DND-41 (cell line): Measurements from ENCODE around the gene GPR160.

ENCODE experiments used
- ATAC-seq: fragments of 200-7000 bp; cut with Tn5 transposase; 3 replicates; pipeline ENCODE4 v1.9.1; 2021; ENCODE audit warnings: low read depth; ENCODE audit not compliant: insufficient read depth
- DNase-seq: peaks from one replicate; pipeline ENCODE4 v3.0.0-alpha.2; 2020
- H2AFZ ChIP-seq: 2 replicates; pipeline ENCODE4 v1.6.0; 2012; ENCODE audit warnings: low read depth, low read length
- H3K27ac ChIP-seq: 2 replicates; pipeline ENCODE4 v1.5.1; 2012; ENCODE audit warnings: low read length, inconsistent platforms
- H3K27me3 ChIP-seq: fragments of 200-600 bp; sonication (generic); 2 replicates; pipeline ENCODE4 v1.6.0; 2012; ENCODE audit warnings: low read length, mild to moderate bottlenecking, inconsistent platforms; ENCODE audit not compliant: insufficient read depth, poor library complexity
- H3K36me3 ChIP-seq: 2 replicates; pipeline ENCODE4 v1.5.1; 2012; ENCODE audit warnings: low read length, inconsistent platforms; ENCODE audit not compliant: insufficient read depth
- H3K4me1 ChIP-seq: 2 replicates; pipeline ENCODE4 v1.5.1; 2012; ENCODE audit warnings: mild to moderate bottlenecking, low read length; ENCODE audit not compliant: insufficient read depth
- H3K4me2 ChIP-seq: 2 replicates; pipeline ENCODE4 v1.6.0; 2012; ENCODE audit warnings: mild to moderate bottlenecking, moderate library complexity, low read length, inconsistent platforms; ENCODE audit not compliant: insufficient read depth
- H3K4me3 ChIP-seq, 2 experiments: fragments of 200-600 bp in 1 of 2; shearing (Covaris generic) in 1 of 2; 2 replicates each; pipeline ENCODE4 v1.5.1; 2012 to 2016; ENCODE audit warnings: inconsistent platforms in 2 of 2, low read length in 2 of 2, mild to moderate bottlenecking in 2 of 2, low read depth in 1 of 2, moderate library complexity in 1 of 2
- H3K79me2 ChIP-seq: 2 replicates; pipeline ENCODE4 v1.6.0; 2012; ENCODE audit warnings: low read length, inconsistent platforms; ENCODE audit not compliant: insufficient read depth
- H3K9ac ChIP-seq: 2 replicates; pipeline ENCODE4 v1.6.0; 2012; ENCODE audit warnings: low read depth, mild to moderate bottlenecking, inconsistent platforms, low read length, moderate library complexity
- H3K9me3 ChIP-seq: 2 replicates; pipeline ENCODE4 v1.5.1; 2012; ENCODE audit warnings: low read length, moderate library complexity, mild to moderate bottlenecking, inconsistent platforms; ENCODE audit not compliant: insufficient read depth, severe bottlenecking
- H4K20me1 ChIP-seq: 2 replicates; pipeline ENCODE4 v1.6.0; 2012; ENCODE audit warnings: low read length; ENCODE audit not compliant: insufficient read depth
- CTCF ChIP-seq: IDR thresholded peaks from 2 replicates; pipeline ENCODE4 v1.5.1; 2012; ENCODE audit warnings: borderline replicate concordance, low read length, moderate library complexity, mild to moderate bottlenecking; ENCODE audit not compliant: poor library complexity, severe bottlenecking; ENCODE audit errors: extremely low read depth
- EZH2 ChIP-seq: IDR thresholded peaks from 3 replicates; pipeline ENCODE4 v1.6.1; 2012; ENCODE audit warnings: borderline replicate concordance, low read depth, mild to moderate bottlenecking, moderate library complexity, low read length, inconsistent platforms; ENCODE audit not compliant: severe bottlenecking

GPR160 gene

DNA sequence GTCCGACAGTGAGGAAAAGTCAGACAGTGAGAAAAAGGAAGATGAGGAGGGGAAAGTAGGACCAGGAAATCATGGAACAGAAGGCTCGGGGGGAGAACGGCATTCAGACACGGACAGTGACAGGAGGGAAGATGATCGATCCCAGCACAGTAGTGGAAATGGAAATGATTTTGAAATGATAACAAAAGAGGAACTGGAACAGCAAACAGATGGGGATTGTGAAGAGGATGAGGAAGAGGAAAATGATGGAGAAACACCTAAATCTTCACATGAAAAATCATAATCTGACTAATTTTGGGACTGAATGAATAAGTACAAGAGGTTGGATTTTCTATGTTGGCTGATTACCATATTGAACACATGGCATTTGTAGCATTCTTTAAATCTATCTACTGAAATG lies 45.0 kb upstream of the GPR160 start:
- H4K20me1 ChIP-seq = no peaks in the 10 kb centered on the region; the same call in 1 of the 2 replicates
- H3K9me3 ChIP-seq = no peaks in the 10 kb centered on the region
- H3K36me3 ChIP-seq = peaks cover 79% of the 10 kb centered on the region
- no peak overlapping the region for H3K27ac ChIP-seq
- no peak for ATAC-seq
- H3K79me2 ChIP-seq = no peaks in the 10 kb centered on the region
- H3K4me3 ChIP-seq = no peak overlapping the region
- TF ChIP-seq CTCF (no peak), EZH2 (no peak)
- no peak overlapping the region for H3K4me2 ChIP-seq
- no peaks in the 10 kb centered on the region for H3K4me1 ChIP-seq
- H3K9ac ChIP-seq = no peak overlapping the region
- DNase-seq = no peak
- H2AFZ ChIP-seq = no peak overlapping the region
- H3K27me3 ChIP-seq = no peaks in the 10 kb centered on the region

GRCh38 chr3:169993761-169994160 lies 44.0 kb upstream of the GPR160 start:
- no peak overlapping the region for H3K27ac ChIP-seq
- H2AFZ ChIP-seq = no peak overlapping the region
- H4K20me1 ChIP-seq = no peaks in the 10 kb centered on the region; the same call in 1 of the 2 replicates
- no peak overlapping the region for H3K4me2 ChIP-seq
- peaks cover 74% of the 10 kb centered on the region for H3K36me3 ChIP-seq
- DNase-seq (no peak), ATAC-seq (no peak)
- TF ChIP-seq CTCF (no peak), EZH2 (no peak)
- H3K9ac ChIP-seq = no peak overlapping the region
- H3K4me1 ChIP-seq = no peaks in the 10 kb centered on the region
- H3K4me3 ChIP-seq = no peak overlapping the region
- H3K27me3 ChIP-seq = no peaks in the 10 kb centered on the region
- no peaks in the 10 kb centered on the region for H3K9me3 ChIP-seq
- H3K79me2 ChIP-seq = no peaks in the 10 kb centered on the region

DNA sequence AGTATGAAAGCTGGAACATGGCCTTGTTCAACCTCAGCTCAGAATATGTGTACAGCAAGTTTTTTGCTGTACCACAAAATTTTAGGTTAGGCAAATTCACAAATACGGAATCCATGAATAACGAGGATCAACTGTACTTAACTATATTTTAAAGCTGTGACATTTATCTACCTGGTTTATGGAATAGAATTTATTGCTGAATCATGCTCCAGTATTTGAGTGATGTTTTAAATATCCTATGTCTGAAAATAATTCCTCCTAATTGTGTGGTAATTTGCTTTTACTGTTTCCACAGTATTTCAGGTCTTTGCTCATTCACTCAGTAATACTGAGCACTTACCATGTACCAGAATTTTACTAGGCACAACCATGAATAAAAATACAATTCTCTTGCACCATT lies 41.7 kb upstream of the GPR160 start:
- Histone ChIP-seq H3K27me3 (no peaks in the 10 kb centered on the region), H3K9ac (no peak overlapping the region), H3K4me2 (no peak overlapping the region), H2AFZ (no peak overlapping the region), H3K9me3 (no peaks in the 10 kb centered on the region), H3K4me1 (no peaks in the 10 kb centered on the region), H3K4me3 (no peak overlapping the region), H3K79me2 (no peaks in the 10 kb centered on the region), H4K20me1 (no peaks in the 10 kb centered on the region; the same call in 1 of the 2 replicates), H3K27ac (no peak overlapping the region), H3K36me3 (peaks cover 59% of the 10 kb centered on the region)
- no peak for DNase-seq
- no peak for ATAC-seq
- TF ChIP-seq EZH2 = no peak
- TF ChIP-seq CTCF = no peak

DNA sequence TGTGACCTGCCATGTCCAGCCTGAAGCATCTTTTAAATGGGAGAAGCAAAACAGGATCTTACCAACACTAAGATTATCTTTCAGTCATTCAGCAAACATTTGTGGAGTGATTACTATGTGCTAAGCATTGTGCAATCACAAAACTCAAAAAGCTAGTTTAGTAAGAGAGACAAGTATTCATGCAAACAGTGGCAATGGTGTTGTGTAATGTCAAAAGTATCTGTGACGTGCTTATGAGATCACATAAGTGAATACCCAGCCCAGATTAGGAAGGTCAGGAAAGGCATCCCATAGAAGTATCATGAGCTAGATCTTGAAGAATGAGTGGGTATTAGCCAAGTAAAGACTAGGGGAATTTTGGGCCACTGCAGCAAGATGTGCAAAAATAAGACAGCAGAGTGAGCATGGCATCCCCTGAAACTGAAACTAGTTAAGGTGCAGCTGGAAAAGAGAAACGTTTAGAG lies 39.1 kb upstream of the GPR160 start:
- DNase-seq (no peak), ATAC-seq (no peak)
- H3K4me2 ChIP-seq = no peak overlapping the region

More for the DNA sequence above, 39.1 kb upstream of the GPR160 start:
- no peaks in the 10 kb centered on the region for H3K79me2 ChIP-seq
- no peaks in the 10 kb centered on the region for H3K27me3 ChIP-seq
- peaks cover 18% of the 10 kb centered on the region for H3K4me1 ChIP-seq
- H2AFZ ChIP-seq = no peak overlapping the region
- no peaks in the 10 kb centered on the region; the same call in 1 of the 2 replicates for H4K20me1 ChIP-seq
- no peak overlapping the region for H3K4me3 ChIP-seq
- no peaks in the 10 kb centered on the region for H3K9me3 ChIP-seq
- H3K36me3 ChIP-seq = peaks cover 33% of the 10 kb centered on the region
- H3K27ac ChIP-seq = no peak overlapping the region; the same call in 1 of the 2 replicates
- H3K9ac ChIP-seq = no peak overlapping the region
- TF ChIP-seq EZH2 (no peak), CTCF (no peak)
